K562 (cell line): ENCODE data around the gene IL23A. TPM values are rescaled to one million over a fixed set of nuclear protein-coding genes. Genes with fewer than 3 reads are reported as not detected.

ENCODE experiments used
- GABPA ChIP-seq: fragments of 200-800 bp; sonication (Bioruptor generic); conservative IDR thresholded peaks from 2 replicates; pipeline ENCODE4 v1.6.1; 2016; ENCODE audit warnings: low read depth, missing genetic modification characterization, missing compliant biosample characterization
- GATAD2A ChIP-seq: fragments of 450-650 bp; IDR thresholded peaks from 2 replicates; pipeline ENCODE4 v1.6.1; 2017
- MCM5 ChIP-seq: fragments of 450-650 bp; IDR thresholded peaks from 2 replicates; pipeline ENCODE4 v1.6.1; 2016; ENCODE audit warnings: low read depth
- NRF1 ChIP-seq, 2 experiments: fragments of 450-650 bp; IDR thresholded peaks in 1 of 2; conservative IDR thresholded peaks in 1 of 2; 2 replicates each; pipeline ENCODE4 v1.6.1; 2014; ENCODE audit warnings: mild to moderate bottlenecking in 2 of 2
- POLR3A ChIP-seq: IDR thresholded peaks from 2 replicates; pipeline ENCODE4 v1.6.1; 2011; ENCODE audit warnings: borderline replicate concordance, mild to moderate bottlenecking, moderate library complexity; ENCODE audit not compliant: insufficient read length, insufficient read depth; ENCODE audit errors: extremely low read depth
- RAD51 ChIP-seq: fragments of 450-650 bp; IDR thresholded peaks from 2 replicates; pipeline ENCODE4 v1.7.1; 2016; ENCODE audit warnings: low read depth, mild to moderate bottlenecking, borderline replicate concordance
- RBM14 ChIP-seq: fragments of 200-400 bp; formaldehyde crosslinking; IDR thresholded peaks from 2 replicates; pipeline ENCODE4 v1.6.1; 2018; ENCODE audit warnings: low read depth, mild to moderate bottlenecking, low read length, moderate library complexity, borderline replicate concordance; ENCODE audit not compliant: insufficient read depth
- SMC3 ChIP-seq: conservative IDR thresholded peaks from 2 replicates; pipeline ENCODE4 v1.6.1; 2011; ENCODE audit warnings: low read depth, low read length, improper control_type of control experiment; ENCODE audit not compliant: insufficient read depth
- TCF7L2 ChIP-seq: fragments of 150-350 bp; IDR thresholded peaks from 2 replicates; pipeline ENCODE4 v1.6.1; 2016; ENCODE audit warnings: low read depth, mild to moderate bottlenecking, low read length, moderate library complexity
- ZNF3 ChIP-seq: fragments of 250-450 bp; sonication (Bioruptor Pico); IDR thresholded peaks from 2 replicates; pipeline ENCODE4 v1.5.0; 2021; ENCODE audit warnings: mild to moderate bottlenecking, moderate library complexity
- ZNF316 ChIP-seq: fragments of 450-650 bp; IDR thresholded peaks from 2 replicates; pipeline ENCODE4 v1.6.1; 2016
- ZNF507 ChIP-seq: conservative IDR thresholded peaks from 2 replicates; pipeline ENCODE4 v1.6.1; 2017; ENCODE audit warnings: missing genetic modification characterization, missing compliant biosample characterization
- ZNF589 ChIP-seq: fragments of 200-800 bp; sonication (Bioruptor generic); IDR thresholded peaks from 2 replicates; pipeline ENCODE4 v1.6.1; 2016; ENCODE audit warnings: low read depth, missing genetic modification characterization, missing compliant biosample characterization
- ZNF644 ChIP-seq: fragments of 200-800 bp; sonication (Bioruptor generic); IDR thresholded peaks from 2 replicates; pipeline ENCODE4 v1.6.1; 2016; ENCODE audit warnings: low read depth, missing genetic modification characterization, missing compliant biosample characterization
- polyA plus RNA-seq, 8 experiments: library from polyadenylated mRNA; depleted of rRNA in 4 of 8; stranded (reverse) in 5 of 8; unstranded in 3 of 8; fragments of >200 nt; fragmentation: Nextera tagmentation in 2 of 8; fragmentation: Illumina TruSeq in 1 of 8; extraction: Ambion mirVana in 2 of 8; extraction: Trizol in 1 of 8; gene quantifications; 2 replicates each; pipeline versions ENCODE4 v1.2.1 to v1.2.3, GENCODE V29; 2011 to 2014; ENCODE audit warnings: inconsistent platforms in 1 of 8, missing spikeins in 1 of 8
- total RNA-seq, 7 experiments: library from RNA; depleted of rRNA in 6 of 7; stranded (reverse); fragments of >200 nt in 6 of 7; fragmentation: Illumina TruSeq in 2 of 7; extraction: Trizol in 2 of 7; gene quantifications; 2 replicates each; pipeline versions ENCODE4 v1.2.1 to v1.2.3, GENCODE V29; 2011 to 2021; ENCODE audit warnings: low replicate concordance in 1 of 7
- TF ChIP-seq, protein P1 (sequence below): fragments of 250-450 bp; sonication (Bioruptor Pico); IDR thresholded peaks from 2 replicates; pipeline ENCODE4 v1.8.0; 2022; ENCODE audit warnings: moderate library complexity, mild to moderate bottlenecking, inconsistent platforms
- TF ChIP-seq, protein P2 (sequence below): sonication (generic); formaldehyde crosslinking; IDR thresholded peaks from 2 replicates; pipeline ENCODE4 v1.5.0; 2020; ENCODE audit warnings: missing genetic modification reagents
- TF ChIP-seq, protein P3 (sequence below), 2 experiments: fragments of 450-650 bp; IDR thresholded peaks; 2 replicates each; pipeline ENCODE4 v1.6.1; 2016; ENCODE audit warnings: mild to moderate bottlenecking in 2 of 2, borderline replicate concordance in 1 of 2, low read depth in 1 of 2, moderate library complexity in 1 of 2

The IL23A gene
- total and polyA plus RNA-seq, 9 of the 15 experiments (the other 6 are each of a cell fraction or from before 2014, with no cell fraction given) = 4.4 to 37.2 (median 9.6) TPM

DNA sequence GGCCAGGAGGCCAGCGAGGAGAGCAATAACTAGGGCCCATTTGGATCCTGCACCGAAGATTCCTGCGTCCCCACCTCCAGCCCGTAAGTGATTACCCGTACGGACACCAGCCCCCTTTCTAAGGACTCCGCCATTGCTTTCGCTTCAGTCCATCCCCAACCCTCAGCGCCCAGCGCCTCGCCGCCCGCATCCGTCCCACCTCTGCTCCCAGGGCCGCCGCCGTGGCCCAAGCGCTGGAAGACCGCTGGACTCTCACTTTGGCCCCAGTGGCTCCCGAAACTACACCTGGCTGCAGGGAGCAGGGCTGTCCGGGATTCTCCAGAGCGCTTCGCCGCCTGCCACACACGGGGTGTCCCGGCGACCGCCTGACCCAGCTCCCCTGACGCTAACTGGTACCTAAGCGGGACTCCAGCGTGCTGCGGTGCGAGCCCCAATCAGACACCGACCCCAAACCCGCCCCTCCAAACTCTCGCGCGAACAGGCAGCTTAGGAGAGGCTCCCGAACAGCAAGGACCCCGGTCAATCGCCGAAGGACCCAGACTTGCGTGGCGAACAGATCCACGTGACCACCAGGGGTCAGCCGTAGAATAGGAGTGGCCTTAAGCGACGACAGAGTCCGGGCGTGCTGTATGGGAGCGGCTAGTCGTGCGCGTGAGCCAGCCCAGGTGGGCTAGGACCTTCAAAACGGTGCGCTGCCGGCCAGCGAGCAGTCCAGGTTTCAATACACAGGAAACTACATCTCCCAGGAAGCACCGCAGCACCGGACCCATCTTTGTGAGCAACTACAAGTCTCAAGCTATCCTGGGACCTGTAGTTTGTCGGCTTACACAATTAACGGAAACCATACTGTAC, 22.8 kb upstream of the IL23A start, which contains the start of gene CNPY2 (continued):
- TF ChIP-seq TCF7L2 (no peak), GATAD2A (no peak), ZNF589 (CRISPR knock-in tag) (peak; percentile 64; the same call in 1 of the 2 replicates), POLR3A (no peak), MCM5 (no peak), RBM14 (no peak), RAD51 (peak; percentile 91), GABPA (peak; percentile 55; the same call in 1 of the 2 replicates), ZNF316 (no peak), ZNF3 (CRISPR knock-in tag) (no peak), SMC3 (peak; percentile 77), NRF1 (conservative IDR thresholded peaks at IDR 0.05 in 1 of 2, IDR thresholded peaks at IDR 0.05 in 1 of 2) (peak; percentile 89 to 91), ZNF644 (tag) (peak; percentile 76; the same call in 1 of the 2 replicates), ZNF507 (tag) (no peak)
- TF ChIP-seq, protein P1, sequence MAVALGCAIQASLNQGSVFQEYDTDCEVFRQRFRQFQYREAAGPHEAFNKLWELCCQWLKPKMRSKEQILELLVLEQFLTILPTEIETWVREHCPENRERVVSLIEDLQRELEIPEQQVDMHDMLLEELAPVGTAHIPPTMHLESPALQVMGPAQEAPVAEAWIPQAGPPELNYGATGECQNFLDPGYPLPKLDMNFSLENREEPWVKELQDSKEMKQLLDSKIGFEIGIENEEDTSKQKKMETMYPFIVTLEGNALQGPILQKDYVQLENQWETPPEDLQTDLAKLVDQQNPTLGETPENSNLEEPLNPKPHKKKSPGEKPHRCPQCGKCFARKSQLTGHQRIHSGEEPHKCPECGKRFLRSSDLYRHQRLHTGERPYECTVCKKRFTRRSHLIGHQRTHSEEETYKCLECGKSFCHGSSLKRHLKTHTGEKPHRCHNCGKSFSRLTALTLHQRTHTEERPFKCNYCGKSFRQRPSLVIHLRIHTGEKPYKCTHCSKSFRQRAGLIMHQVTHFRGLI (CRISPR knock-in tag) = no peak
- TF ChIP-seq, protein P2, sequence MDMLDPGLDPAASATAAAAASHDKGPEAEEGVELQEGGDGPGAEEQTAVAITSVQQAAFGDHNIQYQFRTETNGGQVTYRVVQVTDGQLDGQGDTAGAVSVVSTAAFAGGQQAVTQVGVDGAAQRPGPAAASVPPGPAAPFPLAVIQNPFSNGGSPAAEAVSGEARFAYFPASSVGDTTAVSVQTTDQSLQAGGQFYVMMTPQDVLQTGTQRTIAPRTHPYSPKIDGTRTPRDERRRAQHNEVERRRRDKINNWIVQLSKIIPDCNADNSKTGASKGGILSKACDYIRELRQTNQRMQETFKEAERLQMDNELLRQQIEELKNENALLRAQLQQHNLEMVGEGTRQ (CRISPR knock-in tag) = peak; percentile 80
- TF ChIP-seq, protein P3, sequence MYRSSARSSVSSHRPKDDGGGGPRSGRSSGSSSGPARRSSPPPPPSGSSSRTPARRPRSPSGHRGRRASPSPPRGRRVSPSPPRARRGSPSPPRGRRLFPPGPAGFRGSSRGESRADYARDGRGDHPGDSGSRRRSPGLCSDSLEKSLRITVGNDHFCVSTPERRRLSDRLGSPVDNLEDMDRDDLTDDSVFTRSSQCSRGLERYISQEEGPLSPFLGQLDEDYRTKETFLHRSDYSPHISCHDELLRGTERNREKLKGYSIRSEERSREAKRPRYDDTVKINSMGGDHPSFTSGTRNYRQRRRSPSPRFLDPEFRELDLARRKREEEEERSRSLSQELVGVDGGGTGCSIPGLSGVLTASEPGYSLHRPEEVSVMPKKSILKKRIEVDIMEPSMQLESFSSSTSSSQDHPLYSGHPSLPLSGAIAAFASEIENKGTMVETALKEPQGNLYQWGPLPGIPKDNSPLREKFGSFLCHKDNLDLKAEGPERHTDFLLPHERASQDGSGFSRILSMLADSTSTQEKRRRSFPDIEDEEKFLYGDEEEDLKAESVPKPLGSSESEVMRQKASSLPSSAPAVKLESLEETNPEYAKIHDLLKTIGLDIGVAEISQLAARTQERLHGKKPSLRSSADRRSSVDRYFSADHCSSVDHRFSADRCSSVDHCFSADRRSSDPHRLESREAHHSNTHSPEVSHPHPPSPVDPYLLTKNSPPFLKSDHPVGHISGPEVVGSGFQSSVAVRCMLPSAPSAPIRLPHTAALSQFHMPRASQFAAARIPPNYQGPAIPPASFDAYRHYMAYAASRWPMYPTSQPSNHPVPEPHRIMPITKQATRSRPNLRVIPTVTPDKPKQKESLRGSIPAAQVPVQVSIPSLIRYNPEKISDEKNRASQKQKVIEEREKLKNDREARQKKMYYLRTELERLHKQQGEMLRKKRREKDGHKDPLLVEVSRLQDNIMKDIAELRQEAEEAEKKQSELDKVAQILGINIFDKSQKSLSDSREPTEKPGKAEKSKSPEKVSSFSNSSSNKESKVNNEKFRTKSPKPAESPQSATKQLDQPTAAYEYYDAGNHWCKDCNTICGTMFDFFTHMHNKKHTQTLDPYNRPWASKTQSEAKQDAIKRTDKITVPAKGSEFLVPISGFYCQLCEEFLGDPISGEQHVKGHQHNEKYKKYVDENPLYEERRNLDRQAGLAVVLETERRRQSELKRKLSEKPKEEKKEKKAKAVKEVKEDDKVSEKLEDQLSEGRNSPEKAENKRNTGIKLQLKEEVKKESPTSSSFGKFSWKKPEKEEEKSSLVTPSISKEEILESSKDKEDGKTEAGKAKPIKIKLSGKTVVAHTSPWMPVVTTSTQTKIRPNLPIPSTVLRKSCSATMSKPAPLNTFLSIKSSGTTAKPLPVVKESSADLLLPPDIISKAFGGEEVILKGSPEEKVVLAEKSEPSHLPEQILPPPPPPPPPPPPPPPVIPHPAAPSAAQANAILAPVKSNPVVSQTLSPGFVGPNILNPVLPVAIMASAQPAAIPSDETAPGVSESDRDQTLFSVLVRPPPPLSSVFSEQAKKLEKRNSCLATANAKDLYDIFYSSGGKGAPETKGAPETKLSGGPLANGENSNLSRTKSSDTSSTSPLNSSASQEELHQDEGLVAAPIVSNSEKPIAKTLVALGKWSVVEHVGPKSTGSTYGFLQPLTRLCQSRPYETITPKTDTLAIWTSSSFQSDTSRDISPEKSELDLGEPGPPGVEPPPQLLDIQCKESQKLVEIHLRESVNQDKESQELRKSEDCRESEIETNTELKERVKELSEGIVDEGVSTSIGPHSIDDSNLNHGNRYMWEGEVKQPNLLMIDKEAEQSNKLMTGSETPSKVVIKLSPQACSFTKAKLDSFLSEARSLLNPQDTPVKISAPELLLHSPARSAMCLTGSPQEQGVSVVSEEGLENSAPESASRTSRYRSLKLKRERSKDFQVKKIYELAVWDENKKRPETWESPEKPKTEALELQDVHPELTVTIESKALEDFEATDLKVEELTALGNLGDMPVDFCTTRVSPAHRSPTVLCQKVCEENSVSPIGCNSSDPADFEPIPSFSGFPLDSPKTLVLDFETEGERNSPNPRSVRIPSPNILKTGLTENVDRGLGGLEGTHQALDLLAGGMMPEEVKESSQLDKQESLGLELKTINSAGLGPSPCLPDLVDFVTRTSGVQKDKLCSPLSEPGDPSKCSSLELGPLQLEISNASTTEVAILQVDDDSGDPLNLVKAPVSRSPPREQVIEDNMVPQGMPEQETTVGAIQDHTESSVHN (IDR thresholded peaks at IDR 0.05; ENCODE audit: borderline replicate concordance in 1 of 2, low read depth in 1 of 2) = no peak; a peak in 1 of 4 replicates
